Smooth muscle cell (in vitro differentiated cells): ENCODE measurements around the gene CLMP. TPM values are rescaled to one million over a fixed set of nuclear protein-coding genes. Genes with fewer than 3 reads are reported as not detected.
A peak's percentile ranks its signal among the peaks of the same experiment; 100 is the strongest.

ENCODE experiments used
- DNase-seq: peaks from one replicate; lab custom pipeline; 2025; ENCODE audit not compliant: unreplicated experiment; lab: John Stamatoyannopoulos, UW
- H2AFZ ChIP-seq: fragments of 200-600 bp; sonication (generic); 2 replicates; pipeline ENCODE4 v1.6.0; 2016; ENCODE audit warnings: antibody characterized with exemption, low read depth, mild to moderate bottlenecking
- H3F3A ChIP-seq: fragments of 200-600 bp; sonication (generic); 2 replicates; pipeline ENCODE4 v1.6.0; 2017; ENCODE audit warnings: antibody characterized with exemption, low read depth
- H3K27ac ChIP-seq: fragments of 200-600 bp; sonication (generic); 2 replicates; pipeline ENCODE4 v1.5.1; 2016; ENCODE audit warnings: low read depth, mild to moderate bottlenecking
- H3K27me3 ChIP-seq: fragments of 200-600 bp; sonication (generic); 2 replicates; pipeline ENCODE4 v1.6.1; 2016; ENCODE audit warnings: low read depth, mild to moderate bottlenecking
- H3K36me3 ChIP-seq: fragments of 200-600 bp; sonication (generic); 2 replicates; pipeline ENCODE4 v1.5.1; 2016; ENCODE audit warnings: low read depth
- H3K4me1 ChIP-seq: fragments of 200-600 bp; sonication (generic); 2 replicates; pipeline ENCODE4 v1.5.1; 2016; ENCODE audit warnings: low read depth
- H3K4me2 ChIP-seq: fragments of 200-600 bp; sonication (generic); 2 replicates; pipeline ENCODE4 v1.6.0; 2016; ENCODE audit warnings: mild to moderate bottlenecking
- H3K4me3 ChIP-seq: fragments of 200-600 bp; sonication (generic); 2 replicates; pipeline ENCODE4 v1.5.1; 2016; ENCODE audit warnings: mild to moderate bottlenecking
- H3K79me2 ChIP-seq: fragments of 200-600 bp; sonication (generic); 2 replicates; pipeline ENCODE4 v1.6.0; 2016; ENCODE audit warnings: low read depth, mild to moderate bottlenecking
- H3K9ac ChIP-seq: fragments of 200-600 bp; sonication (generic); 2 replicates; pipeline ENCODE4 v1.6.0; 2016; ENCODE audit warnings: low read depth
- H3K9me3 ChIP-seq: fragments of 200-600 bp; sonication (generic); replicated peaks from 2 replicates; pipeline ENCODE4 v1.5.1; 2016; ENCODE audit warnings: low read depth
- H4K20me1 ChIP-seq: fragments of 200-600 bp; sonication (generic); 2 replicates; pipeline ENCODE4 v1.6.0; 2016; ENCODE audit warnings: low read depth
- WGBS: methylation state at CpG from one replicate; pipeline ENCODE4 v1.1.7; 2016; ENCODE audit warnings: low lambda C conversion rate; 5-methylcytosine and 5-hydroxymethylcytosine counted together
- polyA plus RNA-seq: library from polyadenylated mRNA; unstranded; fragments of >200 nt; fragmentation: Nextera tagmentation; extraction: Ambion mirVana; gene quantifications from 2 replicates; pipeline ENCODE4 v1.2.1, GENCODE V29; 2016
- total RNA-seq: library from RNA; depleted of rRNA; stranded (reverse); fragments of >200 nt; gene quantifications from 2 replicates; pipeline ENCODE4 v1.2.3, GENCODE V29; 2014
- TF ChIP-seq, protein P1 (sequence below): fragments of 200-600 bp; sonication (generic); IDR thresholded peaks from 2 replicates; pipeline ENCODE4 v1.5.1; 2017; ENCODE audit warnings: borderline replicate concordance, mild to moderate bottlenecking, antibody characterized with exemption; ENCODE audit not compliant: insufficient read depth, poor library complexity, severe bottlenecking

Gene CLMP
- total and polyA plus RNA-seq, 2 experiments from 2014 or later, result 74.0 to 176 TPM

DNA sequence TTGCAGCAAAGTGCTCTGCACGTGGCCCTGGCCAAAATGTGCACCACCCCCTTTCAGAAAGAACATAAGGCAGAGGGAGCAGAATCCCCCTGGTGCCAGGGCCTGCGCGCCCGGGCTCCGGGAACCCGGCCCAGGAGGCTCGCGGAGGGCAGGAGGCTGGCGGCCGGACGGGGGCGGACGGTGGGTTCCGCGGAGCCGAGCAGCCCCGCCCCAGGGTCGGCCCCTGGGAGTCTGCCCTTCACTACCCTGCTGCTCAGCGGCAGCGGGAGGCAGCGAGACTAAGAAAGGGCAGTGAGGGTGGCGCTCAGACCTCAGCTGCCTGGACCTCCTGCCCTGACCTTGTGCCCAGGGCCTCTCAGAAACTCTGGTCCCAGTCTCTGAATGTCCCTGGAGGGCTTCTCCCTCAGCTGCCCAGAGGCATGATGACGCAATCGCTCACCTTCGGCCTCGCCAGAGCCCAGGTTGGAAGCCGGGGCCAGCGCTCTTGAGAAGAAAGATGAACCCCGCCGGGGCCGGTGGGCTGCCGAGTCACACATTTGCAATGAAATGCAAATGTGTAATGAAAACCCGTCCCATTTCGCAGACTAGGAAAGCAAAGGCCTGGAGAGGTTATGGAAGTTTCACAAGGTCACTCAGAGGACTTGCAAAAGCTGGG is 1.1 kb upstream of the CLMP start:
- Histone ChIP-seq H3K4me1 (peaks cover 30% of the 10 kb centered on the region), H3K27ac (peak overlapping the region; percentile 93), H3K9ac (peak overlapping the region; percentile 82), H2AFZ (peak overlapping the region; percentile 68), H3K27me3 (no peaks in the 10 kb centered on the region), H3K36me3 (no peaks in the 10 kb centered on the region), H3K4me3 (peak overlapping the region; percentile 69), H4K20me1 (peaks cover 5% of the 10 kb centered on the region), H3K79me2 (peaks cover 35% of the 10 kb centered on the region), H3K4me2 (peak overlapping the region; percentile 84), H3F3A (peaks cover 14% of the 10 kb centered on the region), H3K9me3 (no peaks in the 10 kb centered on the region)
- DNase-seq, result no peak
- WGBS, result 26% methylated on average over 31 of the region's 34 CpGs
- TF ChIP-seq, protein P1, sequence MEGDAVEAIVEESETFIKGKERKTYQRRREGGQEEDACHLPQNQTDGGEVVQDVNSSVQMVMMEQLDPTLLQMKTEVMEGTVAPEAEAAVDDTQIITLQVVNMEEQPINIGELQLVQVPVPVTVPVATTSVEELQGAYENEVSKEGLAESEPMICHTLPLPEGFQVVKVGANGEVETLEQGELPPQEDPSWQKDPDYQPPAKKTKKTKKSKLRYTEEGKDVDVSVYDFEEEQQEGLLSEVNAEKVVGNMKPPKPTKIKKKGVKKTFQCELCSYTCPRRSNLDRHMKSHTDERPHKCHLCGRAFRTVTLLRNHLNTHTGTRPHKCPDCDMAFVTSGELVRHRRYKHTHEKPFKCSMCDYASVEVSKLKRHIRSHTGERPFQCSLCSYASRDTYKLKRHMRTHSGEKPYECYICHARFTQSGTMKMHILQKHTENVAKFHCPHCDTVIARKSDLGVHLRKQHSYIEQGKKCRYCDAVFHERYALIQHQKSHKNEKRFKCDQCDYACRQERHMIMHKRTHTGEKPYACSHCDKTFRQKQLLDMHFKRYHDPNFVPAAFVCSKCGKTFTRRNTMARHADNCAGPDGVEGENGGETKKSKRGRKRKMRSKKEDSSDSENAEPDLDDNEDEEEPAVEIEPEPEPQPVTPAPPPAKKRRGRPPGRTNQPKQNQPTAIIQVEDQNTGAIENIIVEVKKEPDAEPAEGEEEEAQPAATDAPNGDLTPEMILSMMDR, result no peak

DNA sequence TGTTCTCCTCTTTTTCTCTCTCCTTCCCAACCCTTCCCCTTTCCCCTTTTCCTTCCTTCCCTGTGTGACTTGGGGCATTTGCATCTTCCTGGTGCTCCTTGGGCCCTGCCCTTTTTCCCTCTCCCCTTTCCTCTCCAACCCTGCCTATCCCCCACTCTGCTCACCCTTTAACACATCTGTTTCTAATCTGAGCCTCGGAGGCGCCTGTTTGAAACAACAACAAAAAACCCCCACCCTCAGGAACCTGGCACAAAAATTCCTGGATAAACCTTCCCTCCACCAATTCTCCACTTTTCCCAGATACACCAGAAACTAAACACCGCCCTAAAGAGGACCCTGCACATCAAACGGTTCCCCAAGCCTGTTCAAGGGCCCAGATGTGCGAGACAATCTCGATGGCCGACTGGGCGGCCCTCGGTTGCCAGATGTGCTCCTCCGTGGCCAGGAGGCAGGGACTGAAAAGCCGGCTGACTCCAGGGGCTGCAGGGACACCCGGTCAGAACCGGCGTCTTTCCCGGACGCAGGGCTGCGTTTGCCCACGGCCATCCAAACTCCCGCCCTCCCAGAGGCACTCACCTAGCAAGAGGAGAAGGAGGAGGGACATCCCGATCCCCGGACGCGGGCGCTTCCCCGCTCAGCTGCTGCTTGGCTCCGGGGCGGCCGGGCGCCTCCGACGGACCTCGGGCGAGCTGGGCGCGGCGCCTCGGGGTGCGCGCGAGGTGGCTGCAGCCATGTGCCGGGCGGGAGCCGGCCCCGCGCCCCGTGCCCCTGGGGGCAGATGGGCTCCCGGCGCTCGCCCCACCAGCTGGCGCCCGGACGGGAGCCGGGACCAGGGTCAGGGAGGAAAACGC is 486 bp downstream of the CLMP start:
- WGBS, result 1% methylated on average over 53 of the region's 54 CpGs
- DNase-seq, result no peak
- peak overlapping the region; percentile 84 for H3K4me2 ChIP-seq
- peaks cover 5% of the 10 kb centered on the region for H4K20me1 ChIP-seq
- peak overlapping the region; percentile 82 for H3K9ac ChIP-seq
- peaks cover 19% of the 10 kb centered on the region for H3F3A ChIP-seq
- peaks cover 52% of the 10 kb centered on the region for H3K79me2 ChIP-seq
- H3K4me3 ChIP-seq, result peak overlapping the region; percentile 69
- no peaks in the 10 kb centered on the region for H3K27me3 ChIP-seq
- H3K27ac ChIP-seq, result peak overlapping the region; percentile 93
- H3K9me3 ChIP-seq, result no peaks in the 10 kb centered on the region
- H3K36me3 ChIP-seq, result no peaks in the 10 kb centered on the region
- peaks cover 30% of the 10 kb centered on the region for H3K4me1 ChIP-seq
- TF ChIP-seq, protein P1, result no peak
- peak overlapping the region; percentile 68 for H2AFZ ChIP-seq

DNA sequence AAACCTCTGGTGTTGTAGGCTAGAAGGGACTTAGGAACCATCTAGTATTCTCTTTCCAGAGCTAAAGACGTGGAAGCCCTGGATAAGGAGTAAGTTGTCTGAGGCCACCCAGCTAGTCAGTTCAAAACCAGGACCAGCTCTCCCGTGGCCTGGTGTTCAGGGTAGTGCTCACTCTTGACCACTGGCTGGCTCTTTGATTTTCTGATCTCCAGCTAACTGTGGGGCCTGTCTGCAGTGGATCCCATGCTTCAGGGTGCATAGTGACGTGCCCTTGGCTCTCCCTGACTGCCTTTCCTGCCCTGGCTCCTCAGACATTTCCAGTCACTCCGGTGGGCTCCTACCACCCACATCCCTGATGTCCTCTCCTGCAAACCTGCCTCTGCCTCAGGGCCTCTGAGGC is 1.3 kb downstream of the CLMP start:
- no peak overlapping the region for H2AFZ ChIP-seq
- 14% methylated on average over 4 of the region's 4 CpGs for WGBS
- no peaks in the 10 kb centered on the region for H3K27me3 ChIP-seq
- peak overlapping the region; percentile 69 for H3K4me3 ChIP-seq
- H3K27ac ChIP-seq, result peak overlapping the region; percentile 93
- peaks cover 5% of the 10 kb centered on the region for H4K20me1 ChIP-seq
- peak overlapping the region; percentile 82 for H3K9ac ChIP-seq
- no peak for DNase-seq
- H3F3A ChIP-seq, result peaks cover 26% of the 10 kb centered on the region
- peaks cover 55% of the 10 kb centered on the region for H3K79me2 ChIP-seq
- H3K4me2 ChIP-seq, result peak overlapping the region; percentile 84
- TF ChIP-seq, protein P1, result no peak
- no peaks in the 10 kb centered on the region for H3K9me3 ChIP-seq
- H3K4me1 ChIP-seq, result peaks cover 35% of the 10 kb centered on the region
- H3K36me3 ChIP-seq, result no peaks in the 10 kb centered on the region
